Measurements from ENCODE around the gene ECT2L.

The ECT2L gene

DNA sequence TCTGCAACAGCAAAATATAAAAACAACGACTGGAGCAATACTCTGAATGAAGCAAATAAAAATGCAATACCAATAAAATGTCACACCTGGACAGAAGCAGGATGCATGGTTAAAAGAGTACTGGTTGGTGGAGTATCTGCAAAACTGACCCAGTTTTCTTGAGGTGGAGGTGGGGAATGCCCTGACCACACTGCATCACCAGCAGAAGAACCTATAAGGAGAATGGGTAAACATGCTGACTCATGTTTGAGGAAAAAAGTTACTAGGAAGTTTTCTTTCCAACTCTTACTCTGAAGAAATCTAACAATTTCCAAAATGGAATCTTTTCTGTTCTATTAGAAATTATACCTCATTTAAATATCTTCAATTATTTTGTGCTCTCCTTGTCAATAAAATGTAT is 148.5 kb downstream of the ECT2L start:
- Histone ChIP-seq H3K4me3 (ENCODE audit: low read length in 2 of 2) (no peak overlapping the region), H2AFZ (ENCODE audit: low read length) (no peak overlapping the region), H3K27ac (replicated peaks; ENCODE audit: low read length) (no peak overlapping the region), H3K9ac (ENCODE audit: low read depth, low read length, poor library complexity) (no peak overlapping the region), H2AK5ac (ENCODE audit: low read depth, low read length) (no peak overlapping the region), H3K27me3 (ENCODE audit: control insufficient read depth in 3 of 3, insufficient read depth in 3 of 3, low read depth in 1 of 3, low read length in 3 of 3) (no peaks in the 10 kb centered on the region), H3K36me3 (replicated peaks in 1 of 2; ENCODE audit: control insufficient read depth in 2 of 2, insufficient read depth in 2 of 2, low read length in 2 of 2) (peaks cover 7 to 70% of the 10 kb centered on the region in 2 donors), H2BK12ac (ENCODE audit: low read length) (no peak overlapping the region), H3K79me1 (ENCODE audit: low read depth, low read length) (no peaks in the 10 kb centered on the region), H3K9me3 (replicated peaks in 1 of 2; ENCODE audit: control insufficient read depth in 2 of 2, insufficient read depth in 1 of 2, low read depth in 1 of 2, low read length in 2 of 2) (no peaks in the 10 kb centered on the region), H3K4ac (ENCODE audit: low read length) (no peak overlapping the region), H2BK120ac (ENCODE audit: low read depth, low read length) (no peak overlapping the region), H3K4me1 (ENCODE audit: control insufficient read depth in 2 of 2, insufficient read depth in 1 of 2, low read depth in 1 of 2, low read length in 2 of 2) (no peaks in the 10 kb centered on the region), H3K14ac (ENCODE audit: low read length) (no peak overlapping the region), H3K4me2 (ENCODE audit: insufficient read depth, low read length, poor library complexity, severe bottlenecking) (no peak overlapping the region), H3K23ac (ENCODE audit: low read depth, low read length, poor library complexity) (no peak overlapping the region), H2BK5ac (ENCODE audit: low read length) (no peak overlapping the region), H3K18ac (ENCODE audit: low read length) (no peak overlapping the region), H4K91ac (ENCODE audit: low read depth, low read length, poor library complexity) (no peak overlapping the region), H4K8ac (ENCODE audit: low read depth, low read length) (no peak overlapping the region), H2BK15ac (ENCODE audit: low read length) (no peak overlapping the region)
- DNase-seq (ENCODE audit: low spot score): no peak
- no CpG with 5 or more reads among the region's 1 CpG for WGBS, 2 donors (ENCODE audit: extremely low coverage in 2 of 2, insufficient read length in 2 of 2, insufficient replicate concordance in 1 of 2)

- Histone ChIP-seq H3K27me3 (ENCODE audit: control insufficient read depth in 3 of 3, insufficient read depth in 3 of 3, low read depth in 1 of 3, low read length in 3 of 3) (no peaks in the 10 kb centered on the region), H2BK12ac (ENCODE audit: low read length) (no peak overlapping the region), H3K14ac (ENCODE audit: low read length) (no peak overlapping the region), H3K4ac (ENCODE audit: low read length) (no peak overlapping the region), H3K79me1 (ENCODE audit: low read depth, low read length) (no peaks in the 10 kb centered on the region), H3K9ac (ENCODE audit: low read depth, low read length, poor library complexity) (no peak overlapping the region), H3K23ac (ENCODE audit: low read depth, low read length, poor library complexity) (no peak overlapping the region), H4K91ac (ENCODE audit: low read depth, low read length, poor library complexity) (no peak overlapping the region), H3K4me2 (ENCODE audit: insufficient read depth, low read length, poor library complexity, severe bottlenecking) (no peak overlapping the region), H3K9me3 (replicated peaks in 1 of 2; ENCODE audit: control insufficient read depth in 2 of 2, insufficient read depth in 1 of 2, low read depth in 1 of 2, low read length in 2 of 2) (no peaks in the 10 kb centered on the region), H2BK15ac (ENCODE audit: low read length) (no peak overlapping the region), H3K18ac (ENCODE audit: low read length) (no peak overlapping the region), H3K4me1 (ENCODE audit: control insufficient read depth in 2 of 2, insufficient read depth in 1 of 2, low read depth in 1 of 2, low read length in 2 of 2) (no peaks in the 10 kb centered on the region), H3K27ac (replicated peaks; ENCODE audit: low read length) (no peak overlapping the region), H3K36me3 (replicated peaks in 1 of 2; ENCODE audit: control insufficient read depth in 2 of 2, insufficient read depth in 2 of 2, low read length in 2 of 2) (peaks cover 7 to 63% of the 10 kb centered on the region in 2 donors), H2AK5ac (ENCODE audit: low read depth, low read length) (no peak overlapping the region), H4K8ac (ENCODE audit: low read depth, low read length) (no peak overlapping the region), H2AFZ (ENCODE audit: low read length) (no peak overlapping the region), H3K4me3 (ENCODE audit: low read length in 2 of 2) (no peak overlapping the region), H2BK5ac (ENCODE audit: low read length) (no peak overlapping the region), H2BK120ac (ENCODE audit: low read depth, low read length) (no peak overlapping the region)
- DNase-seq (ENCODE audit: low spot score): no peak
- no CpG with 5 or more reads among the region's 5 CpGs for WGBS, 2 donors (ENCODE audit: extremely low coverage in 2 of 2, insufficient read length in 2 of 2, insufficient replicate concordance in 1 of 2)
These were observed 149.5 kb downstream of the ECT2L start for GRCh38 chr6:138945354-138945753.

DNA sequence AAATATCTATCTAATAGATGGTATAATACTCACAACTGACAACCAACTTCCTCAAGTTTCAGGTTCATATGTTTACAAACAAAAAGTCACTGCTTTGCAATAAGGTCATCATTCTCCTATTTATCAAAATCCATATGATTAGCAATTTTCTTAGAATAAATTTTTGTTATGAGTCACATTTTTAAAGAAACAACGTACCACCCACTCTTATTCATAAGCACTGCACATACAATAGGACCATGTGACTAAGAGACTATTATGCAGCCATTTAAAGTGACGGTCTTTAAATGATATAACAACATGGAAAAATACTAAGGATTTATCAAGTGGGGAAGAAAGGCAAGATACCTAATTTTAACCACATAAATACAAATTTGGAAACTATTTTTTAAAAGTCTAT is 152.1 kb downstream of the ECT2L start:
- no peaks in the 10 kb centered on the region for H3K4me1 ChIP-seq (ENCODE audit: control insufficient read depth in 2 of 2, insufficient read depth in 1 of 2, low read depth in 1 of 2, low read length in 2 of 2)
- H2BK12ac ChIP-seq (ENCODE audit: low read length): no peak overlapping the region
- H3K4me2 ChIP-seq (ENCODE audit: insufficient read depth, low read length, poor library complexity, severe bottlenecking): no peak overlapping the region
- peaks cover 6 to 39% of the 10 kb centered on the region in 2 donors for H3K36me3 ChIP-seq (replicated peaks in 1 of 2; ENCODE audit: control insufficient read depth in 2 of 2, insufficient read depth in 2 of 2, low read length in 2 of 2)
- H3K4ac ChIP-seq (ENCODE audit: low read length): no peak overlapping the region
- H2BK15ac ChIP-seq (ENCODE audit: low read length): no peak overlapping the region
- H3K27me3 ChIP-seq (ENCODE audit: control insufficient read depth in 3 of 3, insufficient read depth in 3 of 3, low read depth in 1 of 3, low read length in 3 of 3): no peaks in the 10 kb centered on the region
- WGBS, 2 donors (ENCODE audit: extremely low coverage in 2 of 2, insufficient read length in 2 of 2, insufficient replicate concordance in 1 of 2): no CpG with 5 or more reads among the region's 2 CpGs
- no peak overlapping the region for H2BK120ac ChIP-seq (ENCODE audit: low read depth, low read length)
- H3K27ac ChIP-seq (replicated peaks; ENCODE audit: low read length): no peak overlapping the region
- H3K23ac ChIP-seq (ENCODE audit: low read depth, low read length, poor library complexity): no peak overlapping the region
- H3K9me3 ChIP-seq (replicated peaks in 1 of 2; ENCODE audit: control insufficient read depth in 2 of 2, insufficient read depth in 1 of 2, low read depth in 1 of 2, low read length in 2 of 2): no peaks in the 10 kb centered on the region
- no peak overlapping the region for H4K91ac ChIP-seq (ENCODE audit: low read depth, low read length, poor library complexity)
- H2BK5ac ChIP-seq (ENCODE audit: low read length): no peak overlapping the region
- no peak overlapping the region for H3K14ac ChIP-seq (ENCODE audit: low read length)
- no peak overlapping the region for H4K8ac ChIP-seq (ENCODE audit: low read depth, low read length)
- no peak overlapping the region for H3K9ac ChIP-seq (ENCODE audit: low read depth, low read length, poor library complexity)
- no peak overlapping the region for H2AK5ac ChIP-seq (ENCODE audit: low read depth, low read length)
- H3K79me1 ChIP-seq (ENCODE audit: low read depth, low read length): no peaks in the 10 kb centered on the region
- no peak overlapping the region for H3K18ac ChIP-seq (ENCODE audit: low read length)
- H2AFZ ChIP-seq (ENCODE audit: low read length): no peak overlapping the region
- no peak for DNase-seq (ENCODE audit: low spot score)
- H3K4me3 ChIP-seq (ENCODE audit: low read length in 2 of 2): no peak overlapping the region

- no peak overlapping the region for H2BK5ac ChIP-seq (ENCODE audit: low read length)
- H3K14ac ChIP-seq (ENCODE audit: low read length): no peak overlapping the region
- no peak overlapping the region for H3K4ac ChIP-seq (ENCODE audit: low read length)
- H3K4me1 ChIP-seq (ENCODE audit: control insufficient read depth in 2 of 2, insufficient read depth in 1 of 2, low read depth in 1 of 2, low read length in 2 of 2): no peaks in the 10 kb centered on the region
- H3K4me3 ChIP-seq (ENCODE audit: low read length in 2 of 2): no peak overlapping the region
- H2BK12ac ChIP-seq (ENCODE audit: low read length): no peak overlapping the region
- no peak overlapping the region for H3K4me2 ChIP-seq (ENCODE audit: insufficient read depth, low read length, poor library complexity, severe bottlenecking)
- H3K27me3 ChIP-seq (ENCODE audit: control insufficient read depth in 3 of 3, insufficient read depth in 3 of 3, low read depth in 1 of 3, low read length in 3 of 3): no peaks in the 10 kb centered on the region
- no peaks in the 10 kb centered on the region for H3K79me1 ChIP-seq (ENCODE audit: low read depth, low read length)
- peaks cover 6 to 32% of the 10 kb centered on the region in 2 donors for H3K36me3 ChIP-seq (replicated peaks in 1 of 2; ENCODE audit: control insufficient read depth in 2 of 2, insufficient read depth in 2 of 2, low read length in 2 of 2)
- no CpG with 5 or more reads among the region's 1 CpG for WGBS, 2 donors (ENCODE audit: extremely low coverage in 2 of 2, insufficient read length in 2 of 2, insufficient replicate concordance in 1 of 2)
- H3K9me3 ChIP-seq (replicated peaks in 1 of 2; ENCODE audit: control insufficient read depth in 2 of 2, insufficient read depth in 1 of 2, low read depth in 1 of 2, low read length in 2 of 2): peaks cover 0 to under 1% of the 10 kb centered on the region in 2 donors
- no peak overlapping the region for H4K8ac ChIP-seq (ENCODE audit: low read depth, low read length)
- H2BK15ac ChIP-seq (ENCODE audit: low read length): no peak overlapping the region
- no peak overlapping the region for H2BK120ac ChIP-seq (ENCODE audit: low read depth, low read length)
- DNase-seq (ENCODE audit: low spot score): no peak
- no peak overlapping the region for H4K91ac ChIP-seq (ENCODE audit: low read depth, low read length, poor library complexity)
- no peak overlapping the region for H2AFZ ChIP-seq (ENCODE audit: low read length)
- no peak overlapping the region for H3K27ac ChIP-seq (replicated peaks; ENCODE audit: low read length)
- H2AK5ac ChIP-seq (ENCODE audit: low read depth, low read length): no peak overlapping the region
- no peak overlapping the region for H3K9ac ChIP-seq (ENCODE audit: low read depth, low read length, poor library complexity)
- H3K23ac ChIP-seq (ENCODE audit: low read depth, low read length, poor library complexity): no peak overlapping the region
- no peak overlapping the region for H3K18ac ChIP-seq (ENCODE audit: low read length)
These were observed 152.8 kb downstream of the ECT2L start for GRCh38 chr6:138948546-138949179.

All from neuronal stem cell (in vitro differentiated cells).